Measurements from ENCODE around the gene EMC8. TPM values are rescaled to one million over a fixed set of nuclear protein-coding genes. Genes with fewer than 3 reads are reported as not detected.
"Not testable (repeated sequence)": the region's sequence is repeated elsewhere in the genome, so short reads cannot be mapped to it uniquely, and the experiment has no call there.

Gene EMC8
- total RNA-seq, 1 experiment from 2014 or later = 38.2 TPM

GRCh38 chr16:85820604-85821372 lies 21.4 kb upstream of the EMC8 start:
- Histone ChIP-seq H3F3A (ENCODE audit: insufficient read depth, low read depth) (no peaks in the 10 kb centered on the region; the same call in 1 of the 2 replicates), H3K4me2 (no peak overlapping the region), H4K20me1 (ENCODE audit: insufficient read depth) (no peaks in the 10 kb centered on the region), H3K9me3 (ENCODE audit: insufficient read depth, low read depth) (no peaks in the 10 kb centered on the region), H3K36me3 (ENCODE audit: low read depth) (no peaks in the 10 kb centered on the region), H3K4me3 (no peak overlapping the region), H3K79me2 (ENCODE audit: low read depth) (no peaks in the 10 kb centered on the region), H3K27ac (no peak overlapping the region), H3K4me1 (replicated peaks; ENCODE audit: insufficient read depth) (no peaks in the 10 kb centered on the region), H3K27me3 (ENCODE audit: insufficient read depth, low read depth) (peaks cover 73% of the 10 kb centered on the region), H2AFZ (no peak overlapping the region), H3K9me2 (ENCODE audit: insufficient read depth) (no peaks in the 10 kb centered on the region)
- POLR2A ChIA-PET (ENCODE audit: unreplicated experiment) = no interaction called here
- TF ChIP-seq CTCF (conservative IDR thresholded peaks at IDR 0.05) (no peak), EZH2 (IDR thresholded peaks at IDR 0.05; ENCODE audit: low read depth) (no peak)
- DNase-seq = peak in 1 of 2 experiments; percentile 8
- CTCF ChIA-PET = interaction anchor here (0.7 to 1.8 kb wide), 2 partner anchors 200 to 697 kb away, joined by 3 to 5 read pairs; no protein-coding TSS in a partner anchor
- intact Hi-C loops (cut with micrococcal nuclease; ENCODE audit: unreplicated experiment) = loop anchor here (1.0 kb wide), 4 partner anchors 74 to 697 kb away; no protein-coding TSS in a partner anchor
- no TSS peak for BruUV-seq (replicated peaks)

GRCh38 chr16:85819771-85820170 lies 20.4 kb upstream of the EMC8 start:
- Histone ChIP-seq H3K4me3 (no peak overlapping the region), H3K4me1 (replicated peaks; ENCODE audit: insufficient read depth) (no peaks in the 10 kb centered on the region), H2AFZ (no peak overlapping the region), H3K79me2 (ENCODE audit: low read depth) (no peaks in the 10 kb centered on the region), H3K9me3 (ENCODE audit: insufficient read depth, low read depth) (no peaks in the 10 kb centered on the region), H3K36me3 (ENCODE audit: low read depth) (no peaks in the 10 kb centered on the region), H3F3A (ENCODE audit: insufficient read depth, low read depth) (no peaks in the 10 kb centered on the region; the same call in 1 of the 2 replicates), H4K20me1 (ENCODE audit: insufficient read depth) (no peaks in the 10 kb centered on the region), H3K27ac (no peak overlapping the region), H3K9me2 (ENCODE audit: insufficient read depth) (no peaks in the 10 kb centered on the region), H3K27me3 (ENCODE audit: insufficient read depth, low read depth) (peaks cover 70% of the 10 kb centered on the region), H3K4me2 (no peak overlapping the region)
- ChIA-PET POLR2A (ENCODE audit: unreplicated experiment) (no interaction called here), CTCF (interaction anchor here (0.6 kb wide), 2 partner anchors 51 to 1423 kb away, joined by 3 read pairs; no protein-coding TSS in a partner anchor)
- DNase-seq = no peak
- intact Hi-C loops (cut with micrococcal nuclease; ENCODE audit: unreplicated experiment) = no loop called here
- TF ChIP-seq EZH2 (IDR thresholded peaks at IDR 0.05; ENCODE audit: low read depth) (no peak), CTCF (conservative IDR thresholded peaks at IDR 0.05) (no peak)
- BruUV-seq (replicated peaks) = no TSS peak

- Histone ChIP-seq H3K4me2 (no peak overlapping the region), H3K9me3 (ENCODE audit: insufficient read depth, low read depth) (no peaks in the 10 kb centered on the region), H2AFZ (no peak overlapping the region), H3K27ac (no peak overlapping the region), H4K20me1 (ENCODE audit: insufficient read depth) (no peaks in the 10 kb centered on the region), H3K79me2 (ENCODE audit: low read depth) (no peaks in the 10 kb centered on the region), H3K4me1 (replicated peaks; ENCODE audit: insufficient read depth) (no peaks in the 10 kb centered on the region), H3K36me3 (ENCODE audit: low read depth) (no peaks in the 10 kb centered on the region), H3K4me3 (no peak overlapping the region), H3K27me3 (ENCODE audit: insufficient read depth, low read depth) (peaks cover 70% of the 10 kb centered on the region), H3K9me2 (ENCODE audit: insufficient read depth) (no peaks in the 10 kb centered on the region), H3F3A (ENCODE audit: insufficient read depth, low read depth) (no peaks in the 10 kb centered on the region; the same call in 1 of the 2 replicates)
- no TSS peak for BruUV-seq (replicated peaks)
- DNase-seq = peak; percentile 67 to 75
- POLR2A ChIA-PET (ENCODE audit: unreplicated experiment) = no interaction called here
- CTCF ChIA-PET = interaction anchor here (0.6 to 0.7 kb wide), 4 partner anchors 485 to 1601 kb away, joined by 3 to 7 read pairs (median 5); no protein-coding TSS in a partner anchor
- TF ChIP-seq CTCF (conservative IDR thresholded peaks at IDR 0.05) = peak; percentile 82
- no peak for TF ChIP-seq EZH2 (IDR thresholded peaks at IDR 0.05; ENCODE audit: low read depth)
- intact Hi-C loops (cut with micrococcal nuclease; ENCODE audit: unreplicated experiment) = no loop called here
These were observed 19.9 kb upstream of the EMC8 start for GRCh38 chr16:85819245-85819644.

- H3F3A ChIP-seq (ENCODE audit: insufficient read depth, low read depth); CTCF ChIA-PET; H4K20me1 ChIP-seq (ENCODE audit: insufficient read depth); H3K79me2 ChIP-seq (ENCODE audit: low read depth); H3K4me3 ChIP-seq; POLR2A ChIA-PET (ENCODE audit: unreplicated experiment); H3K4me1 ChIP-seq (replicated peaks; ENCODE audit: insufficient read depth); H3K9me2 ChIP-seq (ENCODE audit: insufficient read depth); DNase-seq; H3K4me2 ChIP-seq; BruUV-seq (replicated peaks); H2AFZ ChIP-seq; H3K27ac ChIP-seq; intact Hi-C loops (cut with micrococcal nuclease; ENCODE audit: unreplicated experiment); H3K9me3 ChIP-seq (ENCODE audit: insufficient read depth, low read depth); H3K36me3 ChIP-seq (ENCODE audit: low read depth): not testable (repeated sequence)
- H3K27me3 ChIP-seq (ENCODE audit: insufficient read depth, low read depth) = peaks cover 76% of the 10 kb centered on the region
These were observed 17.9 kb upstream of the EMC8 start for GRCh38 chr16:85817195-85817594.

Measured in PC-9 (cell line).